ENCODE measurements around the gene TIGD1.

GRCh38 chr2:232556426-232556825 is 6.1 kb upstream of the TIGD1 start:
- TF ChIP-seq POLR2A (IDR thresholded peaks at IDR 0.05): no peak
- TF ChIP-seq, protein P1, sequence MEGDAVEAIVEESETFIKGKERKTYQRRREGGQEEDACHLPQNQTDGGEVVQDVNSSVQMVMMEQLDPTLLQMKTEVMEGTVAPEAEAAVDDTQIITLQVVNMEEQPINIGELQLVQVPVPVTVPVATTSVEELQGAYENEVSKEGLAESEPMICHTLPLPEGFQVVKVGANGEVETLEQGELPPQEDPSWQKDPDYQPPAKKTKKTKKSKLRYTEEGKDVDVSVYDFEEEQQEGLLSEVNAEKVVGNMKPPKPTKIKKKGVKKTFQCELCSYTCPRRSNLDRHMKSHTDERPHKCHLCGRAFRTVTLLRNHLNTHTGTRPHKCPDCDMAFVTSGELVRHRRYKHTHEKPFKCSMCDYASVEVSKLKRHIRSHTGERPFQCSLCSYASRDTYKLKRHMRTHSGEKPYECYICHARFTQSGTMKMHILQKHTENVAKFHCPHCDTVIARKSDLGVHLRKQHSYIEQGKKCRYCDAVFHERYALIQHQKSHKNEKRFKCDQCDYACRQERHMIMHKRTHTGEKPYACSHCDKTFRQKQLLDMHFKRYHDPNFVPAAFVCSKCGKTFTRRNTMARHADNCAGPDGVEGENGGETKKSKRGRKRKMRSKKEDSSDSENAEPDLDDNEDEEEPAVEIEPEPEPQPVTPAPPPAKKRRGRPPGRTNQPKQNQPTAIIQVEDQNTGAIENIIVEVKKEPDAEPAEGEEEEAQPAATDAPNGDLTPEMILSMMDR (IDR thresholded peaks at IDR 0.05): no peak
